ENCODE data around the gene DNAJC16. TPM values are rescaled to one million over a fixed set of nuclear protein-coding genes. Genes with fewer than 3 reads are reported as not detected.
"Not testable (repeated sequence)": the region's sequence is repeated elsewhere in the genome, so short reads cannot be mapped to it uniquely, and the experiment has no call there.

The DNAJC16 gene
- total and polyA plus RNA-seq, 4 donors = 3.3 to 14.2 (median 11.1) TPM

- TF ChIP-seq REST (IDR thresholded peaks at IDR 0.05) (no peak), HNF4G (IDR thresholded peaks at IDR 0.05) (no peak)
These were observed 37.5 kb upstream of the DNAJC16 start (continued) for GRCh38 chr1:15489052-15489736.

- H3K4me1 ChIP-seq (ENCODE audit: control insufficient read depth in 4 of 4, insufficient read depth in 4 of 4, low read length in 3 of 4); DNase-seq (ENCODE audit: low spot score); H3K9me3 ChIP-seq (ENCODE audit: control insufficient read depth in 4 of 4, low read length in 3 of 4); H3K4me3 ChIP-seq (ENCODE audit: low read depth in 1 of 3, low read length in 3 of 3); H3K27ac ChIP-seq (ENCODE audit: low read depth in 1 of 2, low read length in 2 of 2); H3K27me3 ChIP-seq (ENCODE audit: control insufficient read depth in 4 of 4, insufficient read depth in 4 of 4, low read length in 3 of 4); H3K9ac ChIP-seq (ENCODE audit: low read depth in 1 of 2, low read length in 2 of 2): not testable (repeated sequence)
- peaks cover 5 to 21% (median 9%) of the 10 kb centered on the region in 4 donors for H3K36me3 ChIP-seq (ENCODE audit: control insufficient read depth in 4 of 4, insufficient read depth in 3 of 4, low read depth in 1 of 4, low read length in 3 of 4)
- 92% methylated on average over 4 of the region's 4 CpGs for WGBS
These were observed 35.6 kb upstream of the DNAJC16 start for GRCh38 chr1:15491010-15491409.

GRCh38 chr1:15492596-15492995 lies 34.1 kb upstream of the DNAJC16 start:
- Histone ChIP-seq H3K27me3 (ENCODE audit: control insufficient read depth in 4 of 4, insufficient read depth in 4 of 4, low read length in 3 of 4) (no peaks in the 10 kb centered on the region), H3K4me3 (ENCODE audit: low read depth in 1 of 3, low read length in 3 of 3) (no peak overlapping the region), H3K9ac (ENCODE audit: low read depth in 1 of 2, low read length in 2 of 2) (no peak overlapping the region), H3K36me3 (ENCODE audit: control insufficient read depth in 4 of 4, insufficient read depth in 3 of 4, low read depth in 1 of 4, low read length in 3 of 4) (peaks cover 3 to 21% (median 9%) of the 10 kb centered on the region in 4 donors), H3K4me1 (ENCODE audit: control insufficient read depth in 4 of 4, insufficient read depth in 4 of 4, low read length in 3 of 4) (no peaks in the 10 kb centered on the region), H3K9me3 (ENCODE audit: control insufficient read depth in 4 of 4, low read length in 3 of 4) (no peaks in the 10 kb centered on the region), H3K27ac (ENCODE audit: low read depth in 1 of 2, low read length in 2 of 2) (no peak overlapping the region)
- 87% methylated on average over 5 of the region's 5 CpGs for WGBS
- DNase-seq (ENCODE audit: low spot score) = no peak
- no peak for TF ChIP-seq JUND (IDR thresholded peaks at IDR 0.05)
- TF ChIP-seq MAX (IDR thresholded peaks at IDR 0.05) = no peak
- TF ChIP-seq YY1 (IDR thresholded peaks at IDR 0.05) = no peak
- TF ChIP-seq ATF3 (IDR thresholded peaks at IDR 0.05) = no peak
- no peak for TF ChIP-seq REST (IDR thresholded peaks at IDR 0.05)
- no peak for TF ChIP-seq NR2F2 (IDR thresholded peaks at IDR 0.05)
- TF ChIP-seq TAF1 (conservative IDR thresholded peaks at IDR 0.05) = no peak
- TF ChIP-seq RAD21 (IDR thresholded peaks at IDR 0.05) = no peak
- TF ChIP-seq CTCF (IDR thresholded peaks at IDR 0.05; ENCODE audit: low read depth, low read length, missing input control) = no peak
